B cell (primary cell): ENCODE results near the gene SPRY1.

Experiments
- CTCF ChIP-seq: fragments of 200-600 bp; IDR thresholded peaks from one replicate; pipeline ENCODE4 v1.8.0; 2022; ENCODE audit warnings: antibody characterized with exemption, mild to moderate bottlenecking
- EZH2 ChIP-seq: IDR thresholded peaks from 2 replicates; pipeline ENCODE4 v1.6.1; 2012; ENCODE audit warnings: borderline replicate concordance, low read depth, mild to moderate bottlenecking, moderate library complexity, low read length; ENCODE audit not compliant: insufficient read depth, poor library complexity, severe bottlenecking

DNA sequence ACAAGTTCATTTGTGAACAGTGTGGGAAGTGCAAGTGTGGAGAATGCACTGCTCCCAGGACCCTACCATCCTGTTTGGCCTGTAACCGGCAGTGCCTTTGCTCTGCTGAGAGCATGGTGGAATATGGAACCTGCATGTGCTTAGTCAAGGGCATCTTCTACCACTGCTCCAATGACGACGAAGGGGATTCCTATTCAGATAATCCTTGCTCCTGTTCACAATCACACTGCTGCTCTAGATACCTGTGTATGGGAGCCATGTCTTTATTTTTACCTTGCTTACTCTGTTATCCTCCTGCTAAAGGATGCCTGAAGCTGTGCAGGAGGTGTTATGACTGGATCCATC is 5.5 kb downstream of the SPRY1 start:
- no peak for TF ChIP-seq CTCF
- TF ChIP-seq EZH2, result no peak
